Measurements from ENCODE around the gene SLC25A13. TPM values are rescaled to one million over a fixed set of nuclear protein-coding genes. Genes with fewer than 3 reads are reported as not detected.
"Not testable (repeated sequence)": the region's sequence is repeated elsewhere in the genome, so short reads cannot be mapped to it uniquely, and the experiment has no call there.

SLC25A13 gene
- total RNA-seq, 2 donors from 2014 or later, result 6.5 to 12.8 TPM

DNA sequence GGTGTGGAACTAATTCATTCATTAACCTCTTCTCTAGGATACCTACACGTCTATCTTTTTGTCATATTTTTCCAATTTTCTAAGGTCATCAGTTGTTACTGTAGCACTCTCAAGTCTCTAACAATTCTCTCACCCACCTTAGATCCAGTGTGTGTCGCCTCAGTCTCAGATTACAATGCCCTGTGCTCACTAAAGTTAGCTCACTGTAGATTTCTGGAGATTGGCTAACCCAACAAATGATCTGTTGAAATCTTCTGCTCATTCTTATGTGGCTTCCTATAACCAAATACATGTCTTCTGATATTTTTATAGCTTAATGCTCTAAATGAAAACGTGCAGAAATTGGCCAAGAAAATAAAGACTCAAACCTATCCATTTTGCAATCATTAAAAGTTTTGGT is 142.6 kb downstream of the SLC25A13 start:
- Mint-ChIP-seq H3K27ac (no peak overlapping the region), H3K36me3 (ENCODE audit: low read depth) (peaks cover 31% of the 10 kb centered on the region), H3K27me3 (no peaks in the 10 kb centered on the region), H3K4me3 (no peak overlapping the region), H3K9me3 (no peaks in the 10 kb centered on the region), H3K4me1 (no peaks in the 10 kb centered on the region)
- ATAC-seq (replicated peaks), result no peak

DNA sequence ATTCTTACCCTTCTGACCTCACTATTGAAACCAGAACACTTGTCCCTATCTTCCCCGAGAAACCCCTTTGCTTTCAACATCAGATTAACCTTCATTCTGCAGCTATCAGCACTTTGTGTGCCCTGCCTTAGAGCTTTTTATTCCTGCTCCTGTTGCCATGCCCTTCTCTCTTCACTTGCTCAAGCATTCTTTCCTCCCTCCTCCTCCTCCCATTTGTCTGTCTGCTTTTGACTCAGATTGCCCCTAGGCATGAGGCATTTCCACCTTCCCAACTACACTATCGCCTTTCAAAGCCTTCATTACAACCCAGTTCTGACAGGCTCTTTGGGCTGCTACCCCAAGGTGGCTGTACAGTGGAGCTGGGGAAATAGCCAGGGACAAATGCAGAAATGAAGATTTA is 143.3 kb downstream of the SLC25A13 start:
- H3K4me3 Mint-ChIP-seq, result no peak overlapping the region
- H3K9me3 Mint-ChIP-seq, result no peaks in the 10 kb centered on the region
- ATAC-seq (replicated peaks), result no peak
- H3K4me1 Mint-ChIP-seq, result no peaks in the 10 kb centered on the region
- H3K36me3 Mint-ChIP-seq (ENCODE audit: low read depth), result peaks cover 24% of the 10 kb centered on the region
- H3K27ac Mint-ChIP-seq, result no peak overlapping the region
- no peaks in the 10 kb centered on the region for H3K27me3 Mint-ChIP-seq

DNA sequence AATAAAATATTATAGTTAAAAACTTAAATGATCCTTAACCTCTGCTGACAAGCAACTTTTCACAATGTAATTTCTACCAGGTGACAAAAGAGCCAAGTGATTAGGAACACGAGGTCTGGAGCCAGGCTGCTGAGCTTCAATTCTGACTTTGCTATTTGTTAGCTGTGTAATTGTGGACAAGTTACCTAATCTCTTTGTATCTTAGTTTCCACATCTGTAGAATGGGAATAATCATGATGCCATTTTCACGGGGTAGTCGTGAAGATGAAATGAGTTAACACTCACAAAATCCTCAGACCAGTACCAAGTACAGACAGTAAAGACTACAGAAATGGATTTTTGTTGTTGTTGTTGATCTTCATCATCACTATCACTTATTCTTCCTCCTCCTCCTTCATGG is 144.5 kb downstream of the SLC25A13 start:
- ATAC-seq (replicated peaks), result no peak
- no peak overlapping the region for H3K27ac Mint-ChIP-seq
- no peaks in the 10 kb centered on the region for H3K27me3 Mint-ChIP-seq
- no peak overlapping the region for H3K4me3 Mint-ChIP-seq
- no peaks in the 10 kb centered on the region for H3K9me3 Mint-ChIP-seq
- no peaks in the 10 kb centered on the region for H3K4me1 Mint-ChIP-seq
- peaks cover 12% of the 10 kb centered on the region for H3K36me3 Mint-ChIP-seq (ENCODE audit: low read depth)

DNA sequence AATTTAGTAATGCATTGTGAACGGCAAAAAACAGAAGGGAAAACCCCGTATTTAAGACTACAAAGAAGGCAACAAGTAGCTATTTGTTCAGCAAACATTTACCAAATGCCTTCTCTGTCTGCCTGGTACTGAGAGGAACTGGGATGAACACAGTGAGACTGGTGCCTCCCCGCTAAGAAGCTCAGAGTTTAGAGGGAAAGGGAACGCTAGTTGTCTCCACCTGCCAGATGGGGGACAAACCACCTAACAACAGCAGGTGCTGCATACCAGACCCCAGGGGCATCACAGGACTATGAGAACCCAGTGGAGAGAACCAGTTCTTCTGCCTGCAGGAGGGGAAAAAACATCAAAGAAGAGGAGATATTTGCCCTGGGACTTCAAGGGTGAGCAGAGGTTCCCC is 147.1 kb downstream of the SLC25A13 start:
- ATAC-seq (replicated peaks), result no peak
- H3K27me3 Mint-ChIP-seq, result no peaks in the 10 kb centered on the region
- H3K27ac Mint-ChIP-seq, result no peak overlapping the region
- H3K36me3 Mint-ChIP-seq (ENCODE audit: low read depth), result peaks cover 15% of the 10 kb centered on the region
- H3K9me3 Mint-ChIP-seq, result no peaks in the 10 kb centered on the region
- H3K4me3 Mint-ChIP-seq, result no peak overlapping the region
- no peaks in the 10 kb centered on the region for H3K4me1 Mint-ChIP-seq

DNA sequence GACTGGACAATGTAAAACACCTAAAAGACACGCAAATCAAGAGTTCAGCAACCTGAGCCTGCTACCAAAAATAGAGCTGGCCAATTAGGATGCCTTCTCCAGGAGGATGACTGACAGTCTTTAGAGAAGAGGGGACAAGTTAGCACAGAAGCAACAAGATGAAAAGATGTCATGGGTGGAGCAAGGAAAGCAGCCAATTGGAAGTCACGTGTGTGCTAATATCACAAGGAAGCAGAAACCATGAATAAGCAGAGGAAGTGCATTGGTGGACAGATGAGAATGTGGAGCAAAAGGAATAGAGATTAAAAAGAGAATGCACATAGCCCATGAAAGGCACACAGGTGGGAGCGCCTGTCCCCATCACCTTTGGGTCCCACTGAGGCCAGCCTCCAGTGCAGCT is 148.1 kb downstream of the SLC25A13 start:
- no peaks in the 10 kb centered on the region for H3K27me3 Mint-ChIP-seq
- H3K4me1 Mint-ChIP-seq, result no peaks in the 10 kb centered on the region
- no peaks in the 10 kb centered on the region for H3K9me3 Mint-ChIP-seq
- no peak overlapping the region for H3K4me3 Mint-ChIP-seq
- H3K27ac Mint-ChIP-seq, result no peak overlapping the region
- H3K36me3 Mint-ChIP-seq (ENCODE audit: low read depth), result peaks cover 26% of the 10 kb centered on the region
- no peak for ATAC-seq (replicated peaks)

DNA sequence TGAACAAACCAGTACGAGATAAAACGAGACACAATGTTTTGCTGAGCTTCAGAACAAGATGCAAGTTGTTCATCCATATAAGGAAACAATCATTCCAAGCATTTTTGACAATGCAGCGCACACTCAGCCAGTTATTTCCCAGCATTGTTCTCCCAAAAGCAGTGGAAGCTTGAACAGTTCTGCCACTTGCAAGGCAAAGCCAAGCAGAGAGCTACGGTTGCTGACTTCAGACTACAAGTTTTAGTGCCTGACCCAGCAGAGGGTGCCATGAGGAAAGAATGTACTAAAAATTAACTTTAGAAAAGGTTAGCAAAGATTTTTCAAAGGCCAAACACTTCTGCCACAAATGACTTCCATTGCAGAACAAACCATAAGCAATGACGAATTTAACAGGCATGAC is 152.5 kb downstream of the SLC25A13 start:
- H3K9me3 Mint-ChIP-seq, result no peaks in the 10 kb centered on the region
- no peaks in the 10 kb centered on the region for H3K27me3 Mint-ChIP-seq
- H3K27ac Mint-ChIP-seq, result no peak overlapping the region
- peaks cover 61% of the 10 kb centered on the region for H3K36me3 Mint-ChIP-seq (ENCODE audit: low read depth)
- no peak overlapping the region for H3K4me3 Mint-ChIP-seq
- H3K4me1 Mint-ChIP-seq, result no peaks in the 10 kb centered on the region
- no peak for ATAC-seq (replicated peaks)

DNA sequence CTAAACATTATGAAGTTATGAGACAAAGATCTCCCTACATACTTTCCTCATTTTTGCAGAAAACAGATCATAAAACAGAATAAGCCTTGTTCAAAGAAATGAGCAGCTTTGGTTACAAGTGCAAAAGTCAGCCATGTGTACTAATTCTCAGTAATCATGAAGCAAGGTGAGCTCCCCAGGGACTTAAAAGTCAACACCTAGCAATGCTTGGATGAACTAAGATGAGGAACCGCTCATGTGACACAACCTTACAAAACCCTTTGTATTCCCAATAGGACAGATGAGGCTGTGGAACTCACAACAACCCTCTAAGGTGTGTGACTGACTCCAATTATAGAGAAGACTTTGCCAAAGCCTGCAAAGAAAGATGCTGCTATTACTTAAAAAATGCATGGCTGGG is 154.5 kb downstream of the SLC25A13 start:
- no peaks in the 10 kb centered on the region for H3K9me3 Mint-ChIP-seq
- peaks cover 79% of the 10 kb centered on the region for H3K36me3 Mint-ChIP-seq (ENCODE audit: low read depth)
- no peak overlapping the region for H3K4me3 Mint-ChIP-seq
- peaks cover 4% of the 10 kb centered on the region for H3K4me1 Mint-ChIP-seq
- no peak overlapping the region for H3K27ac Mint-ChIP-seq
- H3K27me3 Mint-ChIP-seq, result no peaks in the 10 kb centered on the region
- ATAC-seq (replicated peaks), result no peak

DNA sequence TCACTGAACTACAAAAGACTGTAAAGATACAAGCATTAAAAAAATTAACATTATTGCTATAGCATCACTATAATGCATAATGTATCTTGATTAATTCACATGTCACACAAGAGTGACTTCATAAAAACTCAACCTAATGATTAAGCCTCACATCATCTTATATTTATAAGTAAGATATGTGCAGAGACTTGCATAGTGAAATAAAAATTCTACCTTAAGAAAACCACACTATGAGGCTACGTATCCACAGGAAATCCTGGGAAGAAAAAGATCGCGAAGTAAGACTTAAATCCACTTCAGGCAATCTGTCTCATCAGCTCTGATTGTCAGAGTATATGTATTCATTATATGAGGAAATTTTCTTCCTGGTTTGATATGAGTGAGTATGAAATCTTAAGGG is 160.0 kb downstream of the SLC25A13 start:
- Mint-ChIP-seq H3K36me3 (ENCODE audit: low read depth) (peaks cover 72% of the 10 kb centered on the region), H3K4me3 (no peak overlapping the region), H3K27ac (no peak overlapping the region), H3K9me3 (no peaks in the 10 kb centered on the region), H3K27me3 (no peaks in the 10 kb centered on the region), H3K4me1 (peaks cover 4% of the 10 kb centered on the region)
- ATAC-seq (replicated peaks), result no peak

DNA sequence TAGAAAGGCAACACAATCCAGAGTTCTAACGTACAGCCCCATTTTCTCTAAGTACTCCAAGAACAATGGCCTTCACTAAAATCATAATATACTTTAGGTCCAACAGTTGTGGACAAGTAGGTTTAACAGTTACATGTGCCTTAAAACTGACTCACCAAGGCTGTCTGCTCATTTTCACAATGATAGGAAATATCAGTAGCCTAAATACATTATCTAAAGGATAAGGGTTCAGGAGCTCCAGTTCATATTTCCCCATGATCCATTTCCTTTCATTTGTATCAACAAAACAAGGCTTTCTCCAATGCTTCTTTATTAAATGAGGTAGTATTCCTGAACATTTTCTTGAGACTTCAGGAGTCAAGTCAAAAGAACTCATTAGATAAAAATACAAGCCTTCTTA is 164.0 kb downstream of the SLC25A13 start:
- Mint-ChIP-seq H3K4me1 (no peaks in the 10 kb centered on the region), H3K36me3 (ENCODE audit: low read depth) (peaks cover 49% of the 10 kb centered on the region), H3K4me3 (no peak overlapping the region), H3K27ac (no peak overlapping the region), H3K9me3 (no peaks in the 10 kb centered on the region), H3K27me3 (no peaks in the 10 kb centered on the region)
- ATAC-seq (replicated peaks), result no peak

DNA sequence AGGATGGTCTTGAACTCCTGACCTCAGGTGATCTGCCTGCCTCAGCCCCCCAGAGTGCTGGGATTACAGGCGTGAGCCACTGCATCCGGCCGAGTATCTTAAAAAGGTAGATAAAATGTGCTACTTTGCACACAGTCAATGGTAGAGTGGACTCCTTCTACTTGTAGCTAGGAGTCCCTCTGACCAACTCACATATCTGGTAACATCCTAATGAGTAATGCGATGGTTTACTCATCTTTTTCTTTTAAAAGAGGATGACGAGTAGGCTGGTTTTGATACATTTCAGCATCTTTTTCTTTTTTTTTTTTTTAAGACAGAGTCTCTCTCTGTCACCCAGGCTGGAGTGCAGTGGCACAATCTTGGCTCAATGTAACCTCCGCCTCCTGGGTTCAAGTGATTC is 167.4 kb downstream of the SLC25A13 start:
- not testable (repeated sequence) for H3K9me3 Mint-ChIP-seq, H3K27ac Mint-ChIP-seq, H3K4me3 Mint-ChIP-seq, H3K4me1 Mint-ChIP-seq, H3K27me3 Mint-ChIP-seq
- ATAC-seq (replicated peaks), result peak; percentile 65
- peaks cover 43% of the 10 kb centered on the region for H3K36me3 Mint-ChIP-seq (ENCODE audit: low read depth)

DNA sequence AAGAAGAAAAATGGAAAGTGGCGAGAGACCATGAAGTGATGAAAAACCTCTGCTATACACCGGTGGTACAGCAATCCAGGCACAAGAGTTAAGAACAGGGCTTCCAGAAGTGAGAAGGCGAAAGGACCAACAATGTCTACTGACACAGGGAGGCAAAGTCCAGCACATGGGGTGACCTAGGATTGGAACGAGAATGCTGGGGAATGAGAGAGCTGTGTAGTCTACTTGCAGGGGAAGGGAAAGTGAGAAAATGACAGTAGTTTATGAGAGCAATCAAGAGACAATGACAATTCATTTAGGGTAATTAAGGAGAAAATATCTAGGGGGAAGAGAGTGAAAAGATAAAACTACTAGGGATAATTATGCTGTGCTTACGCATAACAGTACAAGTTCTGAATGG is 169.2 kb downstream of the SLC25A13 start:
- no peaks in the 10 kb centered on the region for H3K27me3 Mint-ChIP-seq
- no peaks in the 10 kb centered on the region for H3K4me1 Mint-ChIP-seq
- H3K9me3 Mint-ChIP-seq, result no peaks in the 10 kb centered on the region
- H3K36me3 Mint-ChIP-seq (ENCODE audit: low read depth), result peaks cover 47% of the 10 kb centered on the region
- no peak overlapping the region for H3K4me3 Mint-ChIP-seq
- no peak for ATAC-seq (replicated peaks)
- H3K27ac Mint-ChIP-seq, result no peak overlapping the region

DNA sequence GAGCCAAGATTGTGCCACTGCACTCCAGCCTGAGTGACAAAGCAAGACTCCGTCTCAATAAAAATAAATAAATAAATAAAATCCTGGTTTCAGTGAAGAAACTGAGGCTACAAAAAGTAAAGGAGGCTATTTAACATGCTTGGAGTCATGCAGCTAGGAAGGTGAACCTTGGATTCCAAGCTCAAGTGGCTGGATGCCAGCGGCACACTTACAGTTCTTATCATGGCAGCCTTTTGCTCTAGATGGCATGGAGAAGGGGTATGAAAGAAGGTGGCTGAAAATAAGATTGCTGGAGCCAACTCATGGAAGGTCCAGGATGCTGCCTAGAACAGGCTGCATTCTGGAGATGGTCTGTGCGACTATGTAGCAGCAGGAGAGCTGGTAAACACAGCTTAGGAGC is 170.0 kb downstream of the SLC25A13 start:
- ATAC-seq (replicated peaks), result no peak
- peaks cover 44% of the 10 kb centered on the region for H3K36me3 Mint-ChIP-seq (ENCODE audit: low read depth)
- no peaks in the 10 kb centered on the region for H3K9me3 Mint-ChIP-seq
- H3K4me3 Mint-ChIP-seq, result no peak overlapping the region
- no peaks in the 10 kb centered on the region for H3K27me3 Mint-ChIP-seq
- H3K4me1 Mint-ChIP-seq, result no peaks in the 10 kb centered on the region
- H3K27ac Mint-ChIP-seq, result no peak overlapping the region

DNA sequence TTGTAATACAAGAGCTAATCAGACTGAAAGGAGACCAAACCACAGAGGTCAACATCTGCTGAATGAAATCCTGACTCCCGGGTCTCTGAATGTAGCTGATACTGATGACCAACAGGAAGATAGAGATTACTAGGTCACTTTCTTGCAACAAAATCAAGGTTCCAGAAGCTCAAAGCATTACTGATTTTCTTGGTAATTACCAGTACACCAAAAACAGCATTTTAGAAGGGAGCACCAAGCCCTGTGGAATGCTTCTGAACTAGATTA is 177.7 kb downstream of the SLC25A13 start:
- no peak for ATAC-seq (replicated peaks)
- peaks cover 54% of the 10 kb centered on the region for H3K36me3 Mint-ChIP-seq (ENCODE audit: low read depth)
- H3K27ac Mint-ChIP-seq, result no peak overlapping the region
- no peaks in the 10 kb centered on the region for H3K4me1 Mint-ChIP-seq
- no peaks in the 10 kb centered on the region for H3K27me3 Mint-ChIP-seq
- H3K9me3 Mint-ChIP-seq, result no peaks in the 10 kb centered on the region
- no peak overlapping the region for H3K4me3 Mint-ChIP-seq

DNA sequence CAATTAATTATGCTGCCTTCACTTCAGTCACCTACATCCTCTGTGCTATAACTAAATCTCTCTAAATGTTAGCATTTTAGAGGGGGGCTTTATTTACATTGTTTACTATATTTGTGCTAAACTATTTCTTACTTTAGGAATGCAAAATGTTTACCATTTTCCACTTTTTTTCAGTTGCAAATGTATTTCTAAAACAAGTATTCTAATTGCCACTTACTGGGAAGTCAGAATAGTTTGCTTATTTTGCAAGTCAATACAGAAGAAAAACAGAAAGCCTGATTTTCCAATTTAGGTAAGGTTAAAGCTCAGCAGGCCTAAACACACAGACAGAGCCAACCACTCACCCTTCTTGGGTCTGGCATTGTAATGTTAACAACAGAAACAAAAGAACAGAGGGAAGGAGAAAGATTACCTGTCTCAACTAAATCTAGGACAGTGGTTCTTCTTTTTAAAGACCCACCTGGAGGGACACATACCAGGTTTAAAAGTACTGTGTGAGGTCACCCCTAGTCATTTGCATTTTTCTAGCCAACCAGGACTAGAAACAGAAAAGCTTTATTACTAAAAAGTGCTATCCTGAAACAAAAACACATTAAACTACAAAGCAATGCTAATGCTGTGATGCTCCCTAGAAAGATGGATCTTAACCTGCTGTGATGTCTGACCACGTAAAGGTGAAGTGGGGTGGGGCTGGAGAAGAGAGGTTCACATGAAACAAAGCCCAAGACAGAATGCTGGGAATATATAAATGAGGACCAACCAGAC is 178.2 kb downstream of the SLC25A13 start:
- no peak overlapping the region for H3K4me3 Mint-ChIP-seq
- peaks cover 49% of the 10 kb centered on the region for H3K36me3 Mint-ChIP-seq (ENCODE audit: low read depth)
- no peaks in the 10 kb centered on the region for H3K9me3 Mint-ChIP-seq
- ATAC-seq (replicated peaks), result no peak
- H3K27me3 Mint-ChIP-seq, result no peaks in the 10 kb centered on the region
- no peaks in the 10 kb centered on the region for H3K4me1 Mint-ChIP-seq
- no peak overlapping the region for H3K27ac Mint-ChIP-seq

DNA sequence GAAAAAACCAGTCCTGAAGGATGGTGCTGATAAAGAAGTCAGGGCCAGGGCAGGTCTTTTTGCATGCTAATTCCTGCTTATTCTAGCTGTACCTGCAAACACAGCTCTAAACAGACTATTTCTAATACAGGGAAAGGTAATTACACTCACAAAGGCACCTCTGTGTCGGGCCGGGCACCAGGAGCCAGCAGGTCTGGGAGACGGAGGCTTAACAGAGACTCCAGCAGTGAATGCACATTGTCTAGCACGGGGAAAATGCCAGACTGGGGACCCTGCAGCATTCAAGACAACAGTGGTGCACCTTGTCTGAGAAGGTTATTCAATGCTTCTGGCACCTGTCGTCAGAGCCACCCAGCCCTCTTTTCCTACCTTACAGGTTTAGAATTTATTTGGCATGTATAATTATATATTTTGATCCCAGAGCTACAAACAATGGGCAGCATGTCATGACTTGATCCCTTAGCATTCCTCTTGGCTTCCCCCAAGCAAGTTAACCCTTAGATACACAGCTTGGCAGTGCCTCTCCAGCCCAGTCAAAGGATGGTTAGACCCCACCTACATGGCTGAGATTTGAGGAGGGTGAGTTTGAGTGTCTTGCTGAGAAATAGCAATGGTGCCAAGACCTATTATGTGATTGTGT is 185.2 kb downstream of the SLC25A13 start:
- H3K9me3 Mint-ChIP-seq, result no peaks in the 10 kb centered on the region
- no peaks in the 10 kb centered on the region for H3K4me1 Mint-ChIP-seq
- no peaks in the 10 kb centered on the region for H3K27me3 Mint-ChIP-seq
- no peak overlapping the region for H3K4me3 Mint-ChIP-seq
- H3K27ac Mint-ChIP-seq, result no peak overlapping the region
- no peak for ATAC-seq (replicated peaks)
- H3K36me3 Mint-ChIP-seq (ENCODE audit: low read depth), result peaks cover 29% of the 10 kb centered on the region

DNA sequence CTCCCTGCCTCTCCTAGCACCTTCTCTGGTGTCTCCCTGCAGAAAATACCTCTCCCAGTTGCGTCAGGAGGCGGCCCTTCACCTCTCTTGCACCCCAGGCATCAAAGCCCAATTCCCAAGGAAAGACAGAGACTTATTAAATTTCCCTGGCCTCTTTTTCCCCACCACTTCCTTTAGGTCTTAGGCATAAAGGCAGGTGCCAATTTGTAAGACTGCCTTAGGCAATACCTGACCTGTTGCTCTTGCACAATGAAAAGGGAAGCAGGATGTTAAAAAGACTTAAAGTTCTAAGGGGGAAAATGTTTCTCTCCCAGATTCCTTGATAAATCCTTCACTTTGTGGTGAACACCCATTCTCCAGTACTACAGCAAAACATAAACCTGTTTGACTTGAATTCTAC is 186.7 kb downstream of the SLC25A13 start:
- Mint-ChIP-seq H3K4me3 (no peak overlapping the region), H3K27me3 (no peaks in the 10 kb centered on the region), H3K9me3 (no peaks in the 10 kb centered on the region), H3K4me1 (no peaks in the 10 kb centered on the region), H3K36me3 (ENCODE audit: low read depth) (peaks cover 44% of the 10 kb centered on the region), H3K27ac (no peak overlapping the region)
- no peak for ATAC-seq (replicated peaks)
